GM23338 (cell line): ENCODE results near the gene CTNNA1. TPM values are rescaled to one million over a fixed set of nuclear protein-coding genes. Genes with fewer than 3 reads are reported as not detected.

Experiments used
- ATAC-seq: fragments of 200-7000 bp; cut with Tn5 transposase; 3 replicates; pipeline ENCODE4 v1.9.1; 2020
- DNase-seq: peaks from one replicate; pipeline ENCODE4 v3.0.0-alpha.2; 2015; ENCODE audit warnings: low spot score
- H2AFZ ChIP-seq: fragments of 200-600 bp; sonication (generic); 2 replicates; pipeline ENCODE4 v1.8.0; 2016; ENCODE audit warnings: antibody characterized with exemption, mild to moderate bottlenecking, moderate library complexity
- H3F3A ChIP-seq: fragments of 200-600 bp; sonication (generic); replicated peaks from 2 replicates; pipeline ENCODE4 v1.8.0; 2017; ENCODE audit warnings: antibody characterized with exemption, mixed run types, low read depth
- H3K27ac ChIP-seq: fragments of 200-600 bp; sonication (generic); 2 replicates; pipeline ENCODE4 v1.6.1; 2016; ENCODE audit warnings: low read depth
- H3K27me3 ChIP-seq: fragments of 200-600 bp; sonication (generic); 2 replicates; pipeline ENCODE4 v1.8.0; 2016; ENCODE audit warnings: mild to moderate bottlenecking, mixed run types, moderate library complexity; ENCODE audit not compliant: insufficient read depth
- H3K36me3 ChIP-seq: fragments of 200-600 bp; sonication (generic); 2 replicates; pipeline ENCODE4 v1.8.0; 2016; ENCODE audit warnings: mild to moderate bottlenecking; ENCODE audit not compliant: insufficient read depth
- H3K4me1 ChIP-seq: fragments of 200-600 bp; sonication (generic); 2 replicates; pipeline ENCODE4 v1.8.0; 2016; ENCODE audit warnings: mild to moderate bottlenecking, moderate library complexity; ENCODE audit not compliant: insufficient read depth
- H3K4me2 ChIP-seq: fragments of 200-600 bp; sonication (generic); 2 replicates; pipeline ENCODE4 v1.7.1; 2017; ENCODE audit warnings: mixed run types
- H3K4me3 ChIP-seq: fragments of 200-600 bp; sonication (generic); 2 replicates; pipeline ENCODE4 v1.6.1; 2016; ENCODE audit warnings: mixed run types
- H3K79me2 ChIP-seq: fragments of 200-600 bp; sonication (generic); replicated peaks from 2 replicates; pipeline ENCODE4 v1.8.0; 2017; ENCODE audit warnings: mild to moderate bottlenecking; ENCODE audit not compliant: insufficient read depth
- H3K9me2 ChIP-seq: fragments of 200-600 bp; sonication (generic); 2 replicates; pipeline ENCODE4 v1.8.0; 2017; ENCODE audit not compliant: insufficient read depth
- H4K20me1 ChIP-seq: fragments of 200-600 bp; sonication (generic); replicated peaks from 2 replicates; pipeline ENCODE4 v1.8.0; 2017; ENCODE audit warnings: mild to moderate bottlenecking; ENCODE audit not compliant: insufficient read depth
- H3K27ac Mint-ChIP-seq: 2 replicates; pipeline ENCODE4 v1.8.0; 2020; ENCODE audit warnings: inconsistent platforms, mild to moderate bottlenecking, moderate library complexity, mixed read lengths
- H3K27me3 Mint-ChIP-seq: 3 replicates; pipeline ENCODE4 v1.8.0; 2022; ENCODE audit warnings: low read depth, mild to moderate bottlenecking, moderate library complexity, mixed read lengths, inconsistent platforms; ENCODE audit not compliant: insufficient read depth, poor library complexity
- H3K36me3 Mint-ChIP-seq: 3 replicates; pipeline ENCODE4 v1.8.0; 2021; ENCODE audit warnings: low read depth, mild to moderate bottlenecking, inconsistent platforms, moderate library complexity, mixed read lengths
- H3K4me1 Mint-ChIP-seq: 3 replicates; pipeline ENCODE4 v1.8.0; 2020; ENCODE audit warnings: mild to moderate bottlenecking, inconsistent platforms, mixed read lengths
- H3K4me3 Mint-ChIP-seq: 3 replicates; pipeline ENCODE4 v1.8.0; 2021; ENCODE audit warnings: moderate library complexity, mild to moderate bottlenecking, inconsistent platforms, mixed read lengths
- H3K9me3 Mint-ChIP-seq: 3 replicates; pipeline ENCODE4 v1.8.0; 2020; ENCODE audit warnings: moderate library complexity, mild to moderate bottlenecking, inconsistent platforms, mixed read lengths
- CREB1 ChIP-seq: fragments of 250-450 bp; sonication (Bioruptor Pico); IDR thresholded peaks from 2 replicates; pipeline ENCODE4 v1.5.0; 2020; ENCODE audit warnings: low read depth, mild to moderate bottlenecking, moderate library complexity
- EZH2phosphoT487 ChIP-seq: fragments of 200-600 bp; sonication (generic); IDR thresholded peaks from one replicate; pipeline ENCODE4 v1.8.1; 2018; ENCODE audit warnings: antibody characterized with exemption; ENCODE audit not compliant: unreplicated experiment
- JUNB ChIP-seq: IDR thresholded peaks from one replicate; pipeline ENCODE4 v1.6.1; 2016; ENCODE audit warnings: antibody characterized with exemption; ENCODE audit not compliant: unreplicated experiment
- NANOG ChIP-seq: IDR thresholded peaks from 2 replicates; pipeline ENCODE4 v1.6.1; 2016; ENCODE audit warnings: antibody characterized with exemption, borderline replicate concordance
- POLR2AphosphoS5 ChIP-seq: IDR thresholded peaks from 2 replicates; pipeline ENCODE4 v1.6.1; 2016; ENCODE audit warnings: antibody characterized with exemption, low read depth
- STAT1 ChIP-seq: IDR thresholded peaks from one replicate; pipeline ENCODE4 v1.6.1; 2016; ENCODE audit warnings: antibody characterized with exemption; ENCODE audit not compliant: unreplicated experiment
- ZNF114 ChIP-seq: fragments of 250-450 bp; sonication (Bioruptor Pico); IDR thresholded peaks from 2 replicates; pipeline ENCODE4 v1.5.0; 2020; ENCODE audit warnings: mild to moderate bottlenecking, moderate library complexity
- ZNF331 ChIP-seq: fragments of 250-450 bp; sonication (Bioruptor Pico); IDR thresholded peaks from 2 replicates; pipeline ENCODE4 v1.5.0; 2020; ENCODE audit warnings: low read depth, mild to moderate bottlenecking, moderate library complexity
- polyA plus RNA-seq: library from polyadenylated mRNA; unstranded; fragments of >200 nt; fragmentation: Nextera tagmentation; extraction: Ambion mirVana; gene quantifications from 2 replicates; pipeline ENCODE4 v1.2.1, GENCODE V29; 2016
- total RNA-seq: library from RNA; depleted of rRNA; stranded (reverse); fragments of >200 nt; shearing (Covaris generic); gene quantifications from 2 replicates; pipeline ENCODE4 v1.2.3, GENCODE V29; 2014
- TF ChIP-seq, protein P1 (sequence below): IDR thresholded peaks from one replicate; pipeline ENCODE4 v1.6.1; 2018; ENCODE audit warnings: antibody characterized with exemption; ENCODE audit not compliant: unreplicated experiment
- TF ChIP-seq, protein P2 (sequence below), 2 experiments: fragments of 200-600 bp in 1 of 2; sonication (generic) in 1 of 2; conservative IDR thresholded peaks; 2 replicates each; pipeline versions ENCODE4 v1.5.1 to v1.6.1; 2016 to 2017; ENCODE audit warnings: antibody characterized with exemption in 2 of 2, low read depth in 2 of 2, mild to moderate bottlenecking in 2 of 2, moderate library complexity in 1 of 2

Gene CTNNA1
- total and polyA plus RNA-seq, 2 experiments from 2014 or later = 111 to 348 TPM

DNA sequence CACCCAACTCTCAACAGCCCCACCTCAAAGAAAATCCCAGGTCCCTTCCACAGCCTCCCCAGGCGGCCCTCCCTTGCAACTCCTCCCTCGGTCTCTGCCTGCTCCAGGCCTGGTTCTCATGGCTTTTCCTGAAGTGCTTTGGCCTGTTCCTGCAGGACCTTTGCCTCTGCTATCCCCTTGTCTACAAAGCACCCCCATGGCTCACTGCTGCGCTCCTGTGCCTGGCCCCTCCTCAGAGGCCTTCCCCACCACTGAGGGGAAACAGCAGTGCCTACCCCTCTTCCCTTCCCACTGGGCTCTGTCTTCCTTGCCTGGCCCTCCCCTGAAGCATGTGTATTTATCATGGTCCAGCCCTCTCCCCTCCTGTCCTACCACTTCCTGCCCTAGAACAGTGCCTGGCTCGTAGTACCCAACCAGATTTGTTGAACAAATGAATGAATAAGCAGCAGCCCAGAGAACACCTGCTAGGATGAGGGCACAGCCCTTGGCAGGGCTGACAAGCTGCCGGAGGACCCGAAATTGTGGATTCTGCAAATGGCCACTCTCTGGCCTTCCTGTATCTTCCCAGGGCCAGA lies 190.5 kb downstream of the CTNNA1 start (continued):
- TF ChIP-seq, protein P1, sequence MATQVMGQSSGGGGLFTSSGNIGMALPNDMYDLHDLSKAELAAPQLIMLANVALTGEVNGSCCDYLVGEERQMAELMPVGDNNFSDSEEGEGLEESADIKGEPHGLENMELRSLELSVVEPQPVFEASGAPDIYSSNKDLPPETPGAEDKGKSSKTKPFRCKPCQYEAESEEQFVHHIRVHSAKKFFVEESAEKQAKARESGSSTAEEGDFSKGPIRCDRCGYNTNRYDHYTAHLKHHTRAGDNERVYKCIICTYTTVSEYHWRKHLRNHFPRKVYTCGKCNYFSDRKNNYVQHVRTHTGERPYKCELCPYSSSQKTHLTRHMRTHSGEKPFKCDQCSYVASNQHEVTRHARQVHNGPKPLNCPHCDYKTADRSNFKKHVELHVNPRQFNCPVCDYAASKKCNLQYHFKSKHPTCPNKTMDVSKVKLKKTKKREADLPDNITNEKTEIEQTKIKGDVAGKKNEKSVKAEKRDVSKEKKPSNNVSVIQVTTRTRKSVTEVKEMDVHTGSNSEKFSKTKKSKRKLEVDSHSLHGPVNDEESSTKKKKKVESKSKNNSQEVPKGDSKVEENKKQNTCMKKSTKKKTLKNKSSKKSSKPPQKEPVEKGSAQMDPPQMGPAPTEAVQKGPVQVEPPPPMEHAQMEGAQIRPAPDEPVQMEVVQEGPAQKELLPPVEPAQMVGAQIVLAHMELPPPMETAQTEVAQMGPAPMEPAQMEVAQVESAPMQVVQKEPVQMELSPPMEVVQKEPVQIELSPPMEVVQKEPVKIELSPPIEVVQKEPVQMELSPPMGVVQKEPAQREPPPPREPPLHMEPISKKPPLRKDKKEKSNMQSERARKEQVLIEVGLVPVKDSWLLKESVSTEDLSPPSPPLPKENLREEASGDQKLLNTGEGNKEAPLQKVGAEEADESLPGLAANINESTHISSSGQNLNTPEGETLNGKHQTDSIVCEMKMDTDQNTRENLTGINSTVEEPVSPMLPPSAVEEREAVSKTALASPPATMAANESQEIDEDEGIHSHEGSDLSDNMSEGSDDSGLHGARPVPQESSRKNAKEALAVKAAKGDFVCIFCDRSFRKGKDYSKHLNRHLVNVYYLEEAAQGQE = no peak
- TF ChIP-seq, protein P2, sequence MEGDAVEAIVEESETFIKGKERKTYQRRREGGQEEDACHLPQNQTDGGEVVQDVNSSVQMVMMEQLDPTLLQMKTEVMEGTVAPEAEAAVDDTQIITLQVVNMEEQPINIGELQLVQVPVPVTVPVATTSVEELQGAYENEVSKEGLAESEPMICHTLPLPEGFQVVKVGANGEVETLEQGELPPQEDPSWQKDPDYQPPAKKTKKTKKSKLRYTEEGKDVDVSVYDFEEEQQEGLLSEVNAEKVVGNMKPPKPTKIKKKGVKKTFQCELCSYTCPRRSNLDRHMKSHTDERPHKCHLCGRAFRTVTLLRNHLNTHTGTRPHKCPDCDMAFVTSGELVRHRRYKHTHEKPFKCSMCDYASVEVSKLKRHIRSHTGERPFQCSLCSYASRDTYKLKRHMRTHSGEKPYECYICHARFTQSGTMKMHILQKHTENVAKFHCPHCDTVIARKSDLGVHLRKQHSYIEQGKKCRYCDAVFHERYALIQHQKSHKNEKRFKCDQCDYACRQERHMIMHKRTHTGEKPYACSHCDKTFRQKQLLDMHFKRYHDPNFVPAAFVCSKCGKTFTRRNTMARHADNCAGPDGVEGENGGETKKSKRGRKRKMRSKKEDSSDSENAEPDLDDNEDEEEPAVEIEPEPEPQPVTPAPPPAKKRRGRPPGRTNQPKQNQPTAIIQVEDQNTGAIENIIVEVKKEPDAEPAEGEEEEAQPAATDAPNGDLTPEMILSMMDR (conservative IDR thresholded peaks at IDR 0.05; ENCODE audit: low read depth in 2 of 2) = no peak
- TF ChIP-seq CREB1 (CRISPR knock-in tag) (no peak), STAT1 (no peak), NANOG (no peak), ZNF331 (CRISPR knock-in tag) (no peak), JUNB (no peak)

DNA sequence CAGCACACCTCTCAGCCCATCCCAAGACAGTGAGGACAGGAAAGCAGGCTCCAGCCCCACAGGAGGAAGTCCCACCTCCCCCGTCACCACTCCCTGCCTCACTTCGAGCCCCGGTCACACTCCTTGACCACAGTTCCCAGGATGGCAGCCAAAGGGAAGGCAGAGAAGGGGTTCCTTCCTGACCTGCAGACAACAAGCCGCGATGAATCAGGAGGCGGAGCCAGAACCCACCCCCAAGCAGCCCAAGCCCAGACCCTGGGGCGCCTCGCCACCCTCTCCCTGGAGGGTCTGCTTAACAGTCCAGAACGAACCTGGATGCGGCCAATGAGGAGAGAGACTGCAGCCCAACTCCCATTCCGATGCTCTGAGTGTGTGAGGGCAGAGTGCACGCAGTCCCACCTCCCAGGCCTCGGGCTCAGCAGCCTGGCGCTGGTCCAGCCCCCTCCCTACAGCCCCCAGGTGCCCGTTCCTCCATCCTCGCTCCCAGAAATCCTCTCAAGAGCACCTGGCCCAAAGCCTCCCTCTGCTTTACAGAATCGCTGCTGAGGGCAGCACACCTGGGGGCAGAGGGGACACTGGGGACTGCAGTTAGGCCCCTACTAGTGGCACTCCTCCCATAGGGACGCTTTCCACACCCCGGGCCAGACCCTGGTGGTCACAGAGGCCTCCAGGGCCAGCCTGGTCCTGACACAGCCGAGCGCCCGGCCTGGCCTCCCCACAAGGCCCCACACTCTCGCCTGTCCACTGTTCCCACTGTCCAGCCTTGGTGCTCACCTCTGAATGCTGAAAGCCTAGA lies 191.5 kb downstream of the CTNNA1 start:
- Histone ChIP-seq H3K9me2 (no peaks in the 10 kb centered on the region), H3K4me3 (no peak overlapping the region), H3F3A (no peaks in the 10 kb centered on the region), H3K27me3 (no peaks in the 10 kb centered on the region), H3K36me3 (no peaks in the 10 kb centered on the region), H3K27ac (no peak overlapping the region), H3K79me2 (no peaks in the 10 kb centered on the region), H3K4me2 (no peak overlapping the region), H2AFZ (no peak overlapping the region), H4K20me1 (no peaks in the 10 kb centered on the region), H3K4me1 (no peaks in the 10 kb centered on the region; the same call in 1 of the 2 replicates)
- Mint-ChIP-seq H3K4me3 (no peak overlapping the region), H3K9me3 (no peaks in the 10 kb centered on the region), H3K36me3 (no peaks in the 10 kb centered on the region), H3K4me1 (peaks cover 38% of the 10 kb centered on the region), H3K27me3 (peaks cover 15% of the 10 kb centered on the region), H3K27ac (no peak overlapping the region; the same call in 1 of the 2 replicates)
- ATAC-seq = no peak
- DNase-seq = no peak
- TF ChIP-seq JUNB = no peak
- no peak for TF ChIP-seq POLR2AphosphoS5
- TF ChIP-seq, protein P2 (conservative IDR thresholded peaks at IDR 0.05; ENCODE audit: low read depth in 2 of 2) = no peak
- TF ChIP-seq ZNF114 (CRISPR knock-in tag) = no peak
- no peak for TF ChIP-seq EZH2phosphoT487
- TF ChIP-seq ZNF331 (CRISPR knock-in tag) = no peak
